Right hindlimb (tissue), 1 donor: ENCODE data around the gene REELD1.

Experiments
- DNase-seq: peaks from one replicate; pipeline ENCODE4 v3.0.0-alpha.2; 2018

The REELD1 gene

DNA sequence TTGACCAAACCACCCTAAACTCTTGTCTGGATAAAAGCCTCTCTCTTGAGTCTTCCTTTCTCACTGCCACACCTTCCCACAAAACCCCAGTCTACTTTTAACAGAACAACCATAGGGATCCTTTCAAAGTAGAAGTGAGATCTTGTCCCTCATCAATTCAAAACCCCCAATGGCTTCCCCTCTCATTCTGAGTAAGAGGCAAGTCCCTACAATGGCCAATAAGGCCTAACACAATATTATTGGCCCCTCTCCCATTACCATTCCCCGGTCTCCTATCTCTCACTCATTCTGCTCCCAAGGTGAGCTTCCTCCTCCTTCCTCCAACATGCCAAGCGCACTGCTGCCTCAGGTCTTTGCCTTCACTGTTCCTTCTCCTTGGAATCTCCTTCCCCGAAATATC is 57.1 kb downstream of the REELD1 start:
- DNase-seq, result no peak

DNA sequence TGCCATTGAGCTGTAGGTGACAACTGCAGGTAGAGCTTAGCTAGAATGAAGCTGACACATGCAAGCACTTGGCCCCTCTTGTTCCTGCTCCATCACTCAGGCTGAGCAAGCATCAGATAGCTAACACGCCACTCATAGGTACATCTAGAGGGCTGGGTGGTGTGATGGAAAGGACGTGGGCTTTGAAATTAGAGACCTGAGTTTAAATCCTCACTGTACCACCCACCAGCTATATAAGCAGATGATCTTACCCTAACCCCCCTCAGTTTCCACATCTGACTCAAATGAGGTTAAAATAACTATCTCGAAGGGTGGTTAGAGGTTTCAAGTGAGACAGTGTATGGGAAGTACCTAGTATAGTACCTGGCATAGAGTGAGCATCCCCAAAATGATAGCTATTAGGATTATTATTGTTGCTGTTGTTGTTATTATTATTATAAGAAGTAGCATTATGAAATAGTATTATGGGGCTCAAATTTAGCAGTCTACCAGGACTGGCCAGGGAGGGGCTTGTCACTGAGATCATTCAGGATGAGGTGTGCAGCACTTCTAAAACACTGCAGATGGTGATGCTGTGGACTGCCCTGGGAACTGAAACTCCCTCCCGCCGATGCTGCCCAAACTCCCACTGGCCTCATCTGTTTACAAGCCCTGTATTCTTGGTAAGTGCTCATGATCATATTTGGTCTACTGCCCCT is 59.0 kb downstream of the REELD1 start:
- no peak for DNase-seq

DNA sequence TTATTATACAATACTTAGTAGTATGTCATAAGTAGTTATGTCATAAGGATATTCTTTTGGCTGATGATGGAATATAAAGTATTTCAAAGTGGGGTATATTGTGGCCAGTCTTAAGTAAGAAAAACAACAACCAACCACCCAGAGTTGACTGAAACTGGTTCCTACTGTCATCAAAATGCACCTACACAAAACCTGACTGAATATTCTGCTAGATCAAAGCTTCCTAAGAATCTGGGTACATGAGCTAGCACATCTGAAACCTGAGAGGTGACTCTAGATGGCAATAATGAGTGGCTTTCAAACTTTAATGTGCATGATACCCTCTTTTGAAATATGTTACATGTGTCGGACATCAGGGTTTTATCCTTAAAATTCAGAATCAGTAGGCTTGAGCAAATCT is 60.4 kb downstream of the REELD1 start:
- DNase-seq, result no peak

DNA sequence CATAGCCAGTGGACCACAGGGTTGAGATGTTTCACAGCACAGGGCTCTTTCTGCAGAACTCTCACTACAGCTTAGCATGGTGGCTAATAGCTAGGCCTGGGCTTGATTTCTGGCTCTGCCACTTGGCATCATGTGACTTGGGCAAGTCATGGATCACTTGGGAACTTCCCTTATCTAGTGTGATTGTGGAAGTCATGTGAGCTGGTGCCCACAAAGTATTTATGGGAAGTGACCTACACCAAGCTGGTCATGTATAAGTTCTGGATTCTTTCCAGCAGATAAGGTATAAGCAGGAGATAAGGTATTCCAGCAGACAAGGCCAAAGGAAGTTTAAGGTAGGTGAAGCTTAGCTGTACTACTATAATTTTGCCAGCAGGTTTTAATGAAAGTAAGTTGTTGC is 61.0 kb downstream of the REELD1 start:
- no peak for DNase-seq

DNA sequence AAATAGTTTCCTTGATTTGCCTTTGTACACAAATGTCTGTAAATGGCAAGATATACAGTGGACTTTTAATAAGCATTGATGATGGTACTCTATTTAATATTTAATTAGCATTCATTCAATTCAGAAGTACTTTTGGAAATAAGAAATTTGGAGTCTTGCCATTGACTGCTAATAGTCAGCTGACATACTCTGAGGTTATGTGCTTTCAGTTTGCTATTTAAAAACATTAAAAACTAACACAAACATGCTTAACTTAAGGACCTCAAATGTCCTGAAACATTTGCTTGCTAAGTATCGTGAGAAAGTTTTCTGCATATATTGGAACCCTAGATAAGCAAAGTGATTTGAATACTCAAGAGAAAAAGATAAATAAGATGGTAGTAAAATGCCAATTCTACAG is 64.6 kb downstream of the REELD1 start:
- no peak for DNase-seq
